Colonic mucosa (tissue), 4 donors: ENCODE measurements around the gene SMIM29. TPM values are rescaled to one million over a fixed set of nuclear protein-coding genes. Genes with fewer than 3 reads are reported as not detected.
A peak's percentile ranks its signal among the peaks of the same experiment; 100 is the strongest.

Experiments
- DNase-seq: peaks from one replicate; pipeline ENCODE4 v3.0.0-alpha.2; 2020
- H3K27ac ChIP-seq: fragments of 200-600 bp; one replicate; pipeline ENCODE4 v1.8.0; 2021
- H3K27me3 ChIP-seq: fragments of 200-600 bp; one replicate; pipeline ENCODE4 v1.8.0; 2021
- H3K36me3 ChIP-seq: fragments of 200-600 bp; one replicate; pipeline ENCODE4 v1.8.0; 2021
- H3K4me1 ChIP-seq: fragments of 200-600 bp; one replicate; pipeline ENCODE4 v1.8.0; 2021; ENCODE audit warnings: mild to moderate bottlenecking
- H3K4me3 ChIP-seq: fragments of 200-600 bp; one replicate; pipeline ENCODE4 v1.8.0; 2021
- H3K9ac ChIP-seq, 2 donors: one replicate each; pipeline ENCODE4 v1.7.0; 2013; ENCODE audit warnings: control low read depth in 2 of 2, low read depth in 2 of 2, low read length in 2 of 2
- H3K9me3 ChIP-seq: fragments of 200-600 bp; one replicate; pipeline ENCODE4 v1.8.0; 2021
- intact Hi-C: fragments of 100-400 bp; cut with DNase I; formaldehyde crosslinking; loops from one replicate; pipeline ENCODE4 v1.14.1; 2022
- total RNA-seq, 2 donors: library from RNA; stranded (reverse); fragmentation: NEBNext Ultra II Directional in 1 of 2; extraction: Animal tissue kit (Norgen Biotek cat#: 25700) in 1 of 2; gene quantifications; one replicate each; pipeline ENCODE4 v1.2.1, GENCODE V29; 2021
- TF ChIP-seq, protein P1 (sequence below): fragments of 200-600 bp; IDR thresholded peaks from one replicate; pipeline ENCODE4 v1.8.0; 2022; ENCODE audit warnings: antibody characterized with exemption, mild to moderate bottlenecking
- donor health status: healthy.
- donor health status: DM: no; HTN: no; CAD: no.
- donor health status: DM: no; HTN: no; CAD: no.

SMIM29 gene
- 10 to 100 TPM in 1 of 2 donors, 1 to 10 TPM in 1; 8.6 to 12.8 TPM for total RNA-seq

DNA sequence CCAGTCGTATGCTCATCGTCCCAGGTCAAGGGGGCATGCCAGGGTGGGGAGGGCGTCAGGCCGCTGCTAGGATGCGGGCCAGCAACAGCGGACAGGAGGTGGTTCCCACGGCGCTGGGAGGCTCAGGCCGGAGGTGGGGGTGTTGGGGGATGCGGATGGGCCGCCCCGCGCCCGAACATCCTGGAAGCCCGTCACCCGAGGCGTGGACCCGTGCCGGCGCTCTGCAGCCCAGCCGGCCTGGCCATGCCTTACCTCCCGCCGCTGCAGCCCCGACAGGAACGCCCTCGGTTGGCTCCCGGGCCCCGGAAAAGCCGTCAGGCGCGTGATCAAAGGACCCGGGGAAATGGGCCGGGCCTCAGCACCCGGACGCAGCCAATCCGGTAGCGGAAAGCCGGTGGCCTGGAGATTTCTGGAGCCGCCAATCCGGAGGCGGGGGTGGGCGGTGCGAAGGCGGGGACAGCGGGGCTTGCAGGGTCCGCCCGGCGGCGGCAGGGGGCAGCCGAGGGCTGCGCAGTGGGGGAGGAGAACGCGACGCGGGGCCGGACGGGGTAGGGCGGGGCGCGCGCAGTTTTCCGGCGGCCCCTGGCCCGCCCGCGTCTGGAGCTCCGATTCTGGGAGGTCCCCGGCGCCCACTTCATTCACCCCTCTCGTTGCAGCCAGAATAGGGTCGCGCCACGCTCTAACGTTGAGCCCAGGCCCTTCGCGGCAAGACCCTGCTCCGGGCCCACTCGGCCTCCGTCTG is at the start of gene SMIM29:
SMIM29 (minus strand) TSS at position 280 of the 742 bp plus-strand sequence. CDS start 1,215 bp downstream, outside the sequence.
- intact Hi-C loops: loop anchor here (2.0 kb wide), 1 partner anchor 166 kb away; no protein-coding TSS in a partner anchor
- TF ChIP-seq, protein P1, sequence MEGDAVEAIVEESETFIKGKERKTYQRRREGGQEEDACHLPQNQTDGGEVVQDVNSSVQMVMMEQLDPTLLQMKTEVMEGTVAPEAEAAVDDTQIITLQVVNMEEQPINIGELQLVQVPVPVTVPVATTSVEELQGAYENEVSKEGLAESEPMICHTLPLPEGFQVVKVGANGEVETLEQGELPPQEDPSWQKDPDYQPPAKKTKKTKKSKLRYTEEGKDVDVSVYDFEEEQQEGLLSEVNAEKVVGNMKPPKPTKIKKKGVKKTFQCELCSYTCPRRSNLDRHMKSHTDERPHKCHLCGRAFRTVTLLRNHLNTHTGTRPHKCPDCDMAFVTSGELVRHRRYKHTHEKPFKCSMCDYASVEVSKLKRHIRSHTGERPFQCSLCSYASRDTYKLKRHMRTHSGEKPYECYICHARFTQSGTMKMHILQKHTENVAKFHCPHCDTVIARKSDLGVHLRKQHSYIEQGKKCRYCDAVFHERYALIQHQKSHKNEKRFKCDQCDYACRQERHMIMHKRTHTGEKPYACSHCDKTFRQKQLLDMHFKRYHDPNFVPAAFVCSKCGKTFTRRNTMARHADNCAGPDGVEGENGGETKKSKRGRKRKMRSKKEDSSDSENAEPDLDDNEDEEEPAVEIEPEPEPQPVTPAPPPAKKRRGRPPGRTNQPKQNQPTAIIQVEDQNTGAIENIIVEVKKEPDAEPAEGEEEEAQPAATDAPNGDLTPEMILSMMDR: peak; percentile 87
- Histone ChIP-seq H3K36me3 (no peaks in the 10 kb centered on the region), H3K27ac (peak within 1 kb of the TSS; percentile 86), H3K9me3 (no peaks in the 10 kb centered on the region), H3K4me1 (peaks cover 3% of the 10 kb centered on the region), H3K27me3 (no peaks in the 10 kb centered on the region), H3K9ac (peak within 1 kb of the TSS; percentile 83 to 84), H3K4me3 (peak within 1 kb of the TSS; percentile 77)
- peak; percentile 98 for DNase-seq

DNA sequence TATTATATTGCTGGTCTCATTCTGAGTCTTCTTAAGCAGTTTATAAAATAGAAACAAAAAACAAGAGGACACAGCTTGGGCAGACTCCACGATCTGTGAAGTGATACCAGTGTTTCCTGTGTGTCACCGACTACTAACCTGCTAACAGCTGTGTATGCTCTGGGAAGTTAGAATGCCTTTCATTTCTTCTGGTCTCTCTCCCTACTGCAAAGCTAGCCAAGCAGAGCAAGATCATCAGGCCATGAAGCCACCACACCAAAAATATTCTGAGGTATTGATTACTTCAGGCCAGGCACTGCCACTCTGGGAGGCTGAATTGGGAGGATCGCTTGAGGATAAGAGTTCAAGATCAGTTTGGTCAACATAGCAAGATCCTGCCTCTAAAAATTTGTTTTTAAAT is 46.9 kb upstream of the SMIM29 start:
- H3K4me3 ChIP-seq: no peak overlapping the region
- H3K36me3 ChIP-seq: no peaks in the 10 kb centered on the region
- no peaks in the 10 kb centered on the region for H3K27me3 ChIP-seq
- intact Hi-C loops: no loop called here
- TF ChIP-seq, protein P1: no peak
- H3K4me1 ChIP-seq: no peaks in the 10 kb centered on the region
- H3K9ac ChIP-seq: no peak overlapping the region
- no peaks in the 10 kb centered on the region for H3K9me3 ChIP-seq
- no peak overlapping the region for H3K27ac ChIP-seq
- no peak for DNase-seq

DNA sequence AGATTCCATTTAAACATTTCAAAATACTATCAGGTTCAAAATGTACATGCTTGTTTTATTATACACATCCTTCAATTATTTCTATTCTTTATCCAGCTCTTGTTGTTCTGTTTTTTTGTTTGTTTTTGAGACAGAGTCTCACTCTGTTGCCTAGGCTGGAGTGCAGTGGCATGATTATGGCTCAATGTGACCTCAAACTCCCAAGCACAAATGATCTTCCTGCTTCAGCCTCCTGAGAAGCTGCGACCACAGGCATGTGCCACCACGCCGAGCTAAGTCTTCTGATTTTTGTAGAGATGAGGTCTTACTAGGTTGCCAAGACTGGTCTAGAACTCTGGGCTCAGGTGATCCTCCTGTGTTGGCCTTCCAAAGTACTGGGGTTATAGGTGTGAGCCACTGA is 44.1 kb upstream of the SMIM29 start:
- no peak overlapping the region for H3K4me3 ChIP-seq
- DNase-seq: no peak
- intact Hi-C loops: no loop called here
- no peaks in the 10 kb centered on the region for H3K9me3 ChIP-seq
- TF ChIP-seq, protein P1: no peak
- no peaks in the 10 kb centered on the region for H3K4me1 ChIP-seq
- no peak overlapping the region for H3K9ac ChIP-seq
- no peaks in the 10 kb centered on the region for H3K27me3 ChIP-seq
- H3K27ac ChIP-seq: no peak overlapping the region
- H3K36me3 ChIP-seq: no peaks in the 10 kb centered on the region

DNA sequence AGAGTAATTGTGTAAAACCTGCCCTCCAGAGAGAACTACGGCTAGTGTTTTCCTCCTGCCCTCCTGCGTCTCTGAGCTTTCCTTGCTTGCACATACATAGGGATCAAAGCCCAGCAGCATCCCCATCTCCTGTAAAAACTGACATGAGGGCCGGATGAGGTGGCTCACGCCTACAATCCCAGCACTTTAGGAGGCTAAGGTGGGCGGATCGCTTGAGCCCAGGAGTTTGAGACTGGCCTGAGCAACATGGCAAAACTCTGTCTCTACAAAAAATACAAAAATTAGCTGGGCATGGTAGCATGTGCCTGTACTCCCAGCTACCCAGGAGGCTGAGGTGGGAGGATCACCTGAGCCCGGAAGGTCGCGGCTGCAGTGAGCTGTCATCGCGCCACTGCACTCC is 40.3 kb upstream of the SMIM29 start:
- no peak for DNase-seq
- no peaks in the 10 kb centered on the region for H3K4me1 ChIP-seq
- TF ChIP-seq, protein P1: no peak
- no peaks in the 10 kb centered on the region for H3K36me3 ChIP-seq
- intact Hi-C loops: no loop called here
- no peak overlapping the region for H3K9ac ChIP-seq
- H3K4me3 ChIP-seq: no peak overlapping the region
- H3K27me3 ChIP-seq: no peaks in the 10 kb centered on the region
- H3K27ac ChIP-seq: no peak overlapping the region
- no peaks in the 10 kb centered on the region for H3K9me3 ChIP-seq

DNA sequence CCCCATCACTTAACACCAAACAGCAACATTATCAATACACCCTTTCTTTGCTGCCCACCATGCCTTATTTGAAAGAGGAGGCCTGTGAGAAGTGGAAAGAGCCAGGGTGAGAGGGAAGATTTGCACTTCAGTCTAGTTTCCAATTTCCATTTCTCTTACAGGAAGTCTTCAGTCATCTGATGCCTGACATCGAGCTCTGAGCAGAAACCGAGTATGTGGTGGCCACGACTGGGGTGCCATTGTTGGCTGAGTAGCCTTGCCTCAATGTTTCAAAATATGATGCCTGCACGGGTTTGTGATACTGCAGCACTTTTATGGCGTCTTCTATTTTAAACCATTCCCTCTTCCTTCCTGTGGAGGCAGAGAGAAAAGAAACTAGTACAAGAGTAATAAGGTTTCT is 39.8 kb upstream of the SMIM29 start:
- no peaks in the 10 kb centered on the region for H3K27me3 ChIP-seq
- H3K4me3 ChIP-seq: no peak overlapping the region
- H3K9me3 ChIP-seq: no peaks in the 10 kb centered on the region
- no peaks in the 10 kb centered on the region for H3K36me3 ChIP-seq
- H3K9ac ChIP-seq: no peak overlapping the region
- DNase-seq: no peak
- intact Hi-C loops: no loop called here
- TF ChIP-seq, protein P1: no peak
- no peaks in the 10 kb centered on the region for H3K4me1 ChIP-seq
- H3K27ac ChIP-seq: no peak overlapping the region
